Measurements from ENCODE around the gene ZBED5.
A peak's percentile ranks its signal among the peaks of the same experiment; 100 is the strongest.
"Not testable (repeated sequence)": the region's sequence is repeated elsewhere in the genome, so short reads cannot be mapped to it uniquely, and the experiment has no call there.

Gene ZBED5

DNA sequence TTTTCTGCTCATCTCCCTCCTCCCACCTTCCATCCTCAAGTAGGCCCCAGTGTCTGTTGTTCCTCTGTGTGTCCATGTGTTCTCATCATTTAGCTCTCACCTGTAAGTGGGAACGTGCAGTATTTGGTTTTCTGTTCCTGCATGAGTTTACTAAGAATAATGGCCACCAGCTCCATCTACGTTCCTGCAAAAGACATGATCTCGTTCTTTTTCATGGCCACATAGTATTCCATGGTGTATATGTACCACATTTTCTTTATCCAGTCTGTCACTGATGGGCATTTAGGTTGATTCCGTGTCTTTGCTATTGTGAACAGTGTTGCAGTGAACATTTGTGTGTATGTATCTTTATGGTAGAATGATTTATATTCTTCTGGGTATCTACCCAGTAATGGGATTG, 21.0 kb downstream of the ZBED5 start:
- not testable (repeated sequence) for DNase-seq

DNA sequence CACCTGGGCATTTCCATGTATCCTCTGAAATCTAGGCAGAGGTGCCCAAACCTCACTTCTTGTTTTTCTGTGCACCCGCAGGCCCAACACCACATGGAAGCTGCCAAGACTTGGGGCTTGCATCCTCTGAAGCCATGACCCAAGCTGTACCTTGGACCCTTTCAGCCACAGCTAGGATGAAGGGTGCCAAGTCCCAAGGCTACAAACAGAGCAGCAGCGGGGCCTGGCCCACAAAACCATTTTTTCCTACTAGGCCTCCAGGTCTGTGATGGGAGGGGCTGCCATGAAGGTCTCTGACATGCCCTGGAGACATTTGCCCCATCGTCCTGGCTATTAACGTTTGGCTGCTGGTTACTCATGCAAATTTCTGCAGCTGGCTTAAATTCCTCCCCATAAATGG, 28.7 kb downstream of the ZBED5 start:
- DNase-seq = no peak

DNA sequence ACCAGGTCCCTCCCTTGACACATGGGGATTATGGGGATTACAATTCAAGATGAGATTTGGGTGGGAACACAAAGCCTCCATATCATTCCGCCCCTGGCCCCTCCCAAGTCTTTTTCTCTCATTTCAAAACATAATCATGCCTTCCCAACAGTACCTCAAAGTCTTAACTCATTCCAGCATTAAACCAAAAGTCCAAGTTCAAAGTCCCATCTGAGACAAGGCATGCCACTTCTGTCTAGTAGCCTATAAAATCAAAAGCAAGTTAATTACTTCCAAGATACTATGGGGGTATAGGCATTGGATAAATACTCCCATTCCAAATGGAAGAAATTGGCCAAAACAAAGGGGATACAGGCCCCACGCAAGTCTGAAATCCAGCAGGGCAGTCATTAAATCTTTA, 29.5 kb downstream of the ZBED5 start:
- DNase-seq = no peak

DNA sequence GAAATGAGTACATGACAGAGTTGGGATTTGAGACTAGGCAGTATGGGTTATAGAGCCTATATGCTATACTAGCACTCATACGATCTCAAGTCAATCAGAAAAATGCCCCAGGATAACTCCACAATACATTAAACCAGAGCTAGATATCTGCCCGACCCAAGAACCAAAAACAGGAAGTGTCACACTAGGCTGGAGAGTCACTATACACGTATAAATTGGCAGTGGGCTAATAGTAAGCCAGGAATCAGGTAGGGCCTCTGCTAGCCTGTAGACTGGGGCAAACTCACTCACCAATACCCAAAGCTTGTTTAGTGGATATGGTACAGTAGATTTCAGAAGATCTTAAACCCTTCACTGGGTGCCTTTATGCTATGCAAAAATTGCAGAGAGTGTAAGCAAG, 33.0 kb downstream of the ZBED5 start:
- no peak for DNase-seq

DNA sequence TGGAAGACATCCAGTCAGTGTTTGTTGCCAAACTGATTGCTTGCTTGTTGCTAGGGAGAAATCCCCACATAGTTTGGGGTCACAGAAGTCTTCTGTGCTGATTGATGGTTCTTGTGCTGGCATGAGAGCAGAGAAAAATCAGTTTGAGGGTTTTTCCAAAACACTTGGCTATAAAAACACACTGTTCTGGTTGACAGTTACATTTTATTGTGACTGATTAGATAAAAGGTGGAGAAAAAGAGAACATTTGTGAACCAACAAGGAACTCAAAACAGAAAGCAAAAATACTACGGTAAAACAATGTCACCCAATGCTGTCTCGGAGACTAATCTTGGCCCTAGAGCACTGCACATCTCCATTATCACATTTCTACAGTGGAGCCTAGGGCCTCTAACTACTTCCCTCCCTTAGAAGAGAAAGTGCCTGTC, 34.7 kb downstream of the ZBED5 start:
- DNase-seq = no peak

DNA sequence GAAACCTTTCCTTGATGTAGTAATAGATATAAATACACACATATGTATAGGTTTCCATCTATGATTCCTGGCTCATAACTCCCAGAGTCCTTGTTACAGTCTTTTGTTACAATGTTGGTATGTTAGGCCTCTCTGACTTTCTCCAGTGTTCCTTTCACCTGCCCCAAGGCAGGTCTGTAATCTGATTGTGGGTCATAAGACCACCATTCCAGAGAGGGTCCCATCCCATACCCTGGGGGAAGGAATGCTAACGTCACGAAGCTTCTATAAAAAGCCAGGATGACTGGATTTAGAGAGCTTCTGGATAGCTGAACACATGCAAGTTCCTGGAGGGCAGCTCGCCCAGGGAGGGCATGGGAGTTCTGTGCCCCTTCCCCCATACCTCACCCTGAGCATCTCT, 35.4 kb downstream of the ZBED5 start:
- not testable (repeated sequence) for DNase-seq

DNA sequence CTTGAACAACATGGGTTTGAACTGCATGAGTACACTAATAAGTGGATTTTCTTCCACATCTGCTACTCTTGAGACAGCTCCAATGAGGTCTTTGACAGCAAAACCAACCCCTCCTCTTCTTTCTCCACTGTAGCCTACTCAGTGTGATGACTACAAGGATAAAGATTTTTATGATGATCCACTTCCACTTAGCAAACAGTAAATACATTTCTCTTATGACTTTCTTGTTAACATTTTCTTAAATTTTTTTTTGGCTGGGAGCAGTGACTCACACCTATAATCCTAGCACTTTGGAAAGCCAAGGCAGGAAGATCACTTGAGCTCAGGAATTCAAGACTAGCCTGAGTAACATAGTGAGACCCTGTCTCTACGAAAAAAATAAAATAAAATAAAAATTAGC, 39.3 kb downstream of the ZBED5 start:
- DNase-seq = no peak

DNA sequence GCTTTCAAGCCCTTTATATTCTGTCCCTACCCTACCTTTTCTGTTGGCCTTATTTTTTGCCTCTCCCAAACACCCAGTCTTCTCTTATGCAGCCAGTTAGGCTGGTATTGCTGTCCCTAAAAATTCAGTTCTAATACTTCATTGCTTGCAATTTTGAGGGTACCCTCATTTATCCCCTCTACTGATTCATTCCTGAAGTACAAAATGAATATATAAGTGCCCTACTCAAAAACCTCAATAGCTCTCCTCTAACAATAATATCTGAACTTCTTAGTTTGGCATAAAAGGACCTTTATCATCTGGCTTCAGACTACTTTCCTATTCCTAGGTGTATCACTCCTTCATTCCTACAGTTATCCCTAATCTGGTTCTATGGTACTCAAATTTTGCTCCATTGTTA, 43.9 kb downstream of the ZBED5 start:
- no peak for DNase-seq

DNA sequence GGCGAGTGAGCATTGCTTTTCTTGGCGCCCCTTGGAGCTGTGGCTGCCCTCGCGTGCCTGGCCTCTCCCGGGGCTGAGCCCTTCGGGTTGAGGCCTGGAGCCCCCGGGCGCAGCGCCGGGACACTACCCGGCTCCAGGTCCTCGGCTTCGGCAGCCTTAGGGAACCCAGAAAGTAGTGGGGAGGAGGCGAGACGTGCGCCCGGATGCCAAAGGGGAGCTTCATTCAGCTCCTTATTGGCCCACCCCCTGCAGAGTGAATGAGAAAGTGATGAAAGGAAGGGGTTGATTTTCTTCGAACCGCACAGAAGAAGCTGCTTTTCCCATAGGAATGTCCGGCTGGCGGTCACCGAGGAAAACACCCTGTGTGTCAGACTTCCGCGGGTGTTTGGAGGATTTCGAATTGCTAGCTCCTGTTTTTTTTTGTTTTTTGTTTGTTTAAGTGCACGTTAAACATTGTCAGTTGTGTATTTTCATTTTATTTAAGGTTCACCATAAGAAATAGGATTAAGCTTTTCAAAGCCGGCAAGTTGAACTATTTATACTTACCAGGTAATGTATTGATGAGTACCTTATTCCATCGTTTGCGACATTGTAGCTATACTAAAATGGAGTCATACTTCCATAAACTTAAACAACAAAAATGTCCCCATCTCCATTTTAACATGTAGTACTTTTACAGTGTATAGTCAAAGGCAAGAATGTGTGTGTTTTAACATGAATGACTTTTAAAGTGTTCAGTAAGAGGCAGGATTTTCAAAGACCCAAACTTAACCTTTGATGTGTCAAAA, 48.3 kb downstream of the ZBED5 start:
- no peak for DNase-seq

DNA sequence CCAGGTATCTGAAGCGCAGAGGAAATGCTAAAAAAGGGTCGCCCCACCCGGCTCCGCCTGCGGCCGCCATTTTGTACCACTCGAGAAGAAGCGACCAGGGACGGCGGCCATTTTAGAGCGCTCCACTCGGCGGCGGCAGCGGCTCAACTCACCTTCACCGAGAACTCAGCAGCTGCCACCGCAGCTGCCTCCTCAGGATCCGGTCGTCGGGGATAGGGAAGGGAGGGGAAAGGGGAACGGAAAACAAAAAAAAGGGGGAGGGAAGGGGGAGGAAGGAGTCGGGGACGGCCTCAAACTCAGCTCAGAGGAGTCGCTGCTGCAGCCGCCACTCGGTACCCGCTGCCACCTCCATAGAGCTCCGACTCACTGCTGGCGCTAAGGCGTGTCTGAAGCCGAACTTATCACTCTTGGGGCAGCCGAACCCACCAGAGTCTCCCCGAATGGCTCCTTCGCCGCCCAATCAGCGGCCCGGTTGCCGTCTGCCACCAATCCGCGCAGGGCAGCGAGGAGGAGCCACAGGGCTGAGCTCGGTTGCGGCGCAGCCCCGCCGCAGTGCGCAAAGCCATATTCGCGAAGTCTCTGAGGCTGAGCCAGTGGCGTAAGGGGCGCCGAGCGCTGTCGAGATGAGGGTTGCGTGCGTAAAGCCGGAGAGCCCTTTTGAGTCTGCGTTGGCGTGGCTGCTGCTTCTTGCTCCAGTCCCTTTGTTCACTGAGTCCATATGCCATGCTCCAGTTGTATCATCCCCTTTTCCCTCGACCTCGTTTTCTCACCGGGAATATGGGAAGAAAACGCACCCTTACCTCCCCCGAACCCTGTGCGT, 49.1 kb downstream of the ZBED5 start, which contains the start of gene EIF4G2:
EIF4G2 (minus strand) TSS at position 374 of the 820 bp plus-strand sequence.
- DNase-seq = peak; percentile 75

DNA sequence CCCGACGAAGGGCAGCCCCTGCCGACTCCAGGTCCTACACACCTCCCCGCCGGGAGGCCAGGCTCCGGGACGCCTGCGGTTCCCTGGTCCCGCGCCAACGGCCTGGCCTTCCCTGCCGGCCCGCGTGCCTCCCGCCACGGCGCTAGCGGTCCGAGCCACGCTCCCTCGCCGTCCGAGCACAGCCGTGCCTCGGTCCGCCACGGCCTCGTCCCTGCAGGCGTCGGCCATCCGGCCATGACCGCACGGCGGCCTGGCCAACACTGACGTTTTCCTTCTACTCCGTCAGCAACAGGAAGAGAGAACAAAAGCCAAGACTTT, 49.7 kb downstream of the ZBED5 start:
- no peak for DNase-seq

DNA sequence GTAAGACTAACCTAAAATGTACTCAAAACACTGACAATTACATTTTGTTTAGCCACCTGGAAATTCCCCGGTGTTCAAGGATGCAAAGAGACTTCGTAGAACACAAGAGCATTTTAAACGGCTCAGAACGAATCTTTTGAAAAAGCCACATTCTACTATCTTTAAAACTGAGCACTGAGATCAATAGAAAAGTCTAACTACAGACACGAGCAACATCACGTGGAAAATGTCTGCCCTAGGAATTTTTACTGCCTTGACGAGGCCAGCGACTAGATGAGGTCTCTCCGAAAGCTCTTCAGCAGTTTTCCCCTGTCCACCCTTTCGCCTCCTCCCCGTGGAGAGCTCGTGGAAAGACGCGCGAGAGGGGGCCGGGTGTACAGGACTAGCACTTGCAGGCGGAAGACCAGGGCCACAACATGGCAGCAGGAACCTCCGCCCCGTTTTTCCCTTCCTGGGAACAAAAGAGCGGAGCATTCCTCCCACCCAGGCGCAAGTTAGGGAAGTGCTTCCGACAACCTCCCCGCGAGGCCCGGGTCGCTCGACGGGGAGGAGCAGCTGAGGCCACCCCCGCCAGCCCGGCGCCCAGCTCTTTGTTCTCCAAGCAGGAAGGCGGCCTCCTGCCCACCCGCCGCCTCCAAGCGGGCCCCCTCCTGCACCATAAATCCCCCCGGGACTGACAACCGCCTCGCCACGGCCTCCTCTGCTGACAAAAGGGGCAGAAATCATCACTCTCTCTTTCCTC, 50.2 kb downstream of the ZBED5 start:
- no peak for DNase-seq

DNA sequence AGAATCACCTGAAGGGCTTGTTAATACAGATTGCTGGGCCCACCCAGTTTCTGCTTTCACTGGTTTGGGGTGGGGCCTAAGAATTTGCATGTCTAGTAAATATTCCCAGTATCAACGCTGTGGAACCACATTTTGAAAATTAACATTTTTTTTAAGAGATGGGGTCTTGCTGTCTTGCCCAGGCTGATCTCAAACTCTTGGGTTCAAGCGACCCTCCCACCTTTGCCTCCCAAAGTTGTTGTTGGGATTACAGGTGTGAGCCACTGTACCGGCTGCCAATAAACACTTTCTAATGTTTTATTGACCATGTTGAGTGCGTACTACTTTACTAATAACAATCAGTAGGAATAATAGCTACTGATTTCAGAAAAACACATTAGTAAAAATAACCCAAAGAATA, 51.6 kb downstream of the ZBED5 start:
- DNase-seq = no peak

DNA sequence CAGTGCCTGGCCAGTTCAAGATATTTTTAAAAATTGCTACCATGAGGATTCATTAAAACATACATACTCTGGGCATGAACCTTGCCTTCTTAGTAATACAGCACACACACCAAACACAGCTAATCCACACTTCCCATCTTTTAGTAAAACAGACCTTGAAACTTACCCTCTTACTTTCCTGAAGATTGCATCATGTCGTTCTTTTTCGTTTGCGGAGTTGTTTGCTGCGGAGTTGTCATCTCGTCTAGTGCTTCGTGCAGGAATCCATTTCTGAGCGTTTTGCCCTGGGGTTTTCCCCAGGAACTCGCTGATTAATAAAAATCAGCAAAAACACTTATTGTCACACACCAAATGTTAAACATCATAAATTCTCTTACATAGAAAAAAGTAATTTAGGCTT, 52.1 kb downstream of the ZBED5 start:
- DNase-seq = no peak

DNA sequence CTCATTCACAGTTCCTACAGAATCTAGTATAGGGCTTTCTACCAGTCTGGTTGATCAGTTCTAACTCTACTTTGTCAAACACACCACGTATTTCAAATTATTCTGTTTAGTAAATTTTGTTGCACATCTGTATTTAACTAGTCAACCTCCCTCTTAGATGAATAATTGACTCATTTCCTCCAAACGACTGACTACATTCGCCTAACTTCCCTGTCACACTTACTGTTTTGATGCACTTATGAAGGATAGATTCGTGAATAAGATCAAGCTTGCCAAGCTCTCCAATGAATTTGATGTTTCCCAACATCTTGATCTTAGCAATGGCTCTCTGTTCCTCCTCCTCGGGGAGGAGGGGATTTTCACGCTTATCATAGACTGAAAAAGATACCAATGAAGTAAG, 54.2 kb downstream of the ZBED5 start:
- DNase-seq = no peak
